ENCODE results near the gene TSC22D3. TPM values are rescaled to one million over a fixed set of nuclear protein-coding genes. Genes with fewer than 3 reads are reported as not detected.

TSC22D3 gene
- total RNA-seq, 4 donors from 2014 or later, result 101 to 786 (median 475) TPM

DNA sequence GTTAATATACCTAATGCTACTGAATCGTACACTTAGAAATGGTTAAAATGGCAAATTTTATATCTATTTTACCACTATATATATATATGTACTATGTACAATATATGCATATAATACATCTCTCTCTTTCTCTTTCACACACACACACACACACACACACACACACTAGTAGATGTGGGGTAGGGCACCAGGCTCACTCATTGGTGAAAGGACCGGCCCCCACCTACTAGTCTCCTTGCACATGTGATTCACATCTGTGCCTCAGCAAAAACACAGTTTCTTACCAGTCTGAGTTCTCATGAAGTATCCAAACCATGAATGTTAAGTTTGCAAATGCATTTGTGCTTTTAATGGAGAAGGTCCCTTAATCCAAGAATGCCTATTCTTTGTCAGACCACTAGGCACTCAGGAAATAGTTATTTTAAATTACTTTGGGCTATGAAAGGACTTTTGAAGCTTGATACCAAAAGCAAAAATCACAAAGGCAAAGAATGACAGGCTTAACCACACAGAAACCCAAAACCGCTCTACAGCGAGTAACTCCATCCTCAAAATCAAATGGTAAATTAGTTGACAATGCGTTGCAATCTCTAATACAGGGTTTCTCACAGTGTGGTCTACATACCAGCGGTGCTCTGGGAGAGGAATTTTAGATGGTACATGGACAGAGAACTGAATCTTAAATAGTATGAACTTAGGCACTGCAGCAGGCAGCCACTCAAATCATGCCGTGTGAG, 5.8 kb downstream of the TSC22D3 start:
- Histone ChIP-seq H3K9me3 (no peaks in the 10 kb centered on the region), H3K27me3 (no peaks in the 10 kb centered on the region), H3K27ac (no peak overlapping the region), H3K36me3 (no peaks in the 10 kb centered on the region), H3K4me1 (no peaks in the 10 kb centered on the region), H3K4me3 (no peak overlapping the region)
- intact Hi-C loops (cut with DNase I; ENCODE audit: low total_unique reads), result no loop called here
- no peak for TF ChIP-seq POLR2A (IDR thresholded peaks at IDR 0.05)
- TF ChIP-seq, protein P1, sequence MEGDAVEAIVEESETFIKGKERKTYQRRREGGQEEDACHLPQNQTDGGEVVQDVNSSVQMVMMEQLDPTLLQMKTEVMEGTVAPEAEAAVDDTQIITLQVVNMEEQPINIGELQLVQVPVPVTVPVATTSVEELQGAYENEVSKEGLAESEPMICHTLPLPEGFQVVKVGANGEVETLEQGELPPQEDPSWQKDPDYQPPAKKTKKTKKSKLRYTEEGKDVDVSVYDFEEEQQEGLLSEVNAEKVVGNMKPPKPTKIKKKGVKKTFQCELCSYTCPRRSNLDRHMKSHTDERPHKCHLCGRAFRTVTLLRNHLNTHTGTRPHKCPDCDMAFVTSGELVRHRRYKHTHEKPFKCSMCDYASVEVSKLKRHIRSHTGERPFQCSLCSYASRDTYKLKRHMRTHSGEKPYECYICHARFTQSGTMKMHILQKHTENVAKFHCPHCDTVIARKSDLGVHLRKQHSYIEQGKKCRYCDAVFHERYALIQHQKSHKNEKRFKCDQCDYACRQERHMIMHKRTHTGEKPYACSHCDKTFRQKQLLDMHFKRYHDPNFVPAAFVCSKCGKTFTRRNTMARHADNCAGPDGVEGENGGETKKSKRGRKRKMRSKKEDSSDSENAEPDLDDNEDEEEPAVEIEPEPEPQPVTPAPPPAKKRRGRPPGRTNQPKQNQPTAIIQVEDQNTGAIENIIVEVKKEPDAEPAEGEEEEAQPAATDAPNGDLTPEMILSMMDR (IDR thresholded peaks at IDR 0.05), result no peak
- no peak for DNase-seq

DNA sequence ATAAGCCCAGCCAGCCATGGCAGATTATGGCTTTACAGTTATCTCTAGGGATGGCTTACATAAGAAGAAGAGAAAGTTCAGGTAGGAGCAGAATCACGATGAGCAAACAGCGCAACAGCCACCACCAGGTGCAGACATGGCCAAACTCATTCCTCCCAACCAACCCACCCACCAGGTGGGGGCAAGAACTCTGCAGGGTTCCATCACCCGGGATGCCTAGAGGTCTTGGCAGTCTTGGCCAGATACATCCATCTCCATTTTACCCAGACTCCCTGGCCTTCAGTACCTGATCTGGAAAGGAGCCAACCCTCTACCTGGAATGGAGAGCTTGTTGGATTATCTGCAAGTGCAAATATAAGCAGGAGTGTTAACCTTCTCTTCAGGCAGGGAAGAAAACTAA, 7.5 kb downstream of the TSC22D3 start:
- DNase-seq, result no peak
- no peaks in the 10 kb centered on the region for H3K27me3 ChIP-seq
- H3K4me3 ChIP-seq, result no peak overlapping the region
- intact Hi-C loops (cut with DNase I; ENCODE audit: low total_unique reads), result no loop called here
- H3K9me3 ChIP-seq, result no peaks in the 10 kb centered on the region
- H3K36me3 ChIP-seq, result no peaks in the 10 kb centered on the region
- H3K27ac ChIP-seq, result no peak overlapping the region
- TF ChIP-seq, protein P1 (IDR thresholded peaks at IDR 0.05), result no peak
- no peak for TF ChIP-seq POLR2A (IDR thresholded peaks at IDR 0.05)
- H3K4me1 ChIP-seq, result no peaks in the 10 kb centered on the region

DNA sequence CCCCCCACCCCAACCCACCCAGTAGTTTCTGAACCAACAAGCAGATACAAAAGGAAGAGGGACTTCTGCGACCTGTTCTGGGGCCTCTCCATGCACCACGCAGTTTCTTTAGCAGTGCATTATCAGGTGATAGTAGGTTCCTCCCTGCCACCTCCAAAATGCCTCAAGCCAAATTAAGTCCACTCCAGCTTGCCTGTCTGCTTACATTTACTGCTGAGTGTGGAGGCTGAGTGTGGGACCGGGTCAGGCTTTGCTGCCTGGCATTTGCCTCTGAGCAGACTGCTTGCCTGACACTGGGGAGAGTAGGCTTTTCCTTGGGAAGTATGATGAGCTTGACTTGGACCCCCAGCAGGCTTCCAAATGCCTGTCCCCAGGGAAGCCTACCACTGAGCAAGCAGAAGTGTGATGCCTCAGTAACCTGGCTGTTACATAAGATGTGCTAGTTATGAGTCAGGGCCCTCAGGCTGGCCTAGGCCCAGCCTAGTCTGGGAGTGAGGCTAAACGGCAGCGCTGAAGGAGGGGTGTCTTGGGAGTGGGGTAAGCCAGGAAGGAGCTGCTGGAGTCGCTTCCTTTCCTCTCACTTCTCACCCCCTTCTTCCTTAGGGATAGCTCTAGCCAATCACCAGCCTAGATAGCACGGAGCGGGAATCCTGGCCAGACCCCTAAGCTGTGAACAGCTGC, 9.0 kb downstream of the TSC22D3 start:
- no peaks in the 10 kb centered on the region for H3K4me1 ChIP-seq
- peak; percentile 71 for DNase-seq
- no peak for TF ChIP-seq POLR2A (IDR thresholded peaks at IDR 0.05)
- TF ChIP-seq, protein P1 (IDR thresholded peaks at IDR 0.05), result no peak
- H3K27me3 ChIP-seq, result no peaks in the 10 kb centered on the region
- H3K36me3 ChIP-seq, result no peaks in the 10 kb centered on the region
- no peaks in the 10 kb centered on the region for H3K9me3 ChIP-seq
- intact Hi-C loops (cut with DNase I; ENCODE audit: low total_unique reads), result no loop called here
- peak overlapping the region; percentile 61 to 73 for H3K27ac ChIP-seq
- no peak overlapping the region for H3K4me3 ChIP-seq

DNA sequence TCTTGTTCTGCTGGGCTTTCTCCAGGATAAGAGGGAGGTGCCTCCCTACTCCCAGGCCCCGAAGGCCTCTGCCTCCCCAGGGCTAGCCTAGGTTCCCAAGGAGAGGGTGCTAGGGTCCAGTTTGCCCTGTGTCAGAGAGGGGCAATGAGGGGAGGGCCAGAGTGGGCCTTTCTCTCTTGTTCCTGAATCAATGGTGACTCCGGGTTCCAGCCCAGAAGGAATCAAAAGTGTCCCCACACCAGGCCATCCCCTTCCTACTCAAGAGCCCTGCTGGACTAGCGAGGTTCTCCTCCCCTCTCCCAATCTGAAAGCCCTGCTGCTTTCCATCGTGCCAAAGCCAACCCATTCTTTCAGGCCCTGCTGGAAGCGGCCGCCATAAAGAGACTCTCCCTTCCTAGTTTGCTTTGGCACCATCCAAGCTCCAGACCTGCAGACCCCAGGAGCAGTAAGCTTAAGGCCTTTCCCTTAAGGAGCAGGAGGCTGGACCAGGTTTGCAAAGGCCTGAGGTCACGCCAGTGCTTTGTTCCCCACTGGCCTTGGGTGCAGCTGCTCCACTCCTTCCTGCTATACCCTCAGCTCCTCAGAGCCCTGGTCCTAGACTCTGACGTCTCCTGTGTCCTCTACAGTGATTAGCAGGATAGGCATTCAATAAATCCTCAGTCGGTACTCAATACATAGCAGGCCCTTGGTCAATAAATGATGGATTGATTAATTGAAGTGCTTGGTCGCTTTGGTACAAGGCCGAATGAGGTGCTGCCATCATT, 10.6 kb downstream of the TSC22D3 start:
- no peaks in the 10 kb centered on the region for H3K4me1 ChIP-seq
- TF ChIP-seq, protein P1 (IDR thresholded peaks at IDR 0.05), result no peak
- TF ChIP-seq POLR2A (IDR thresholded peaks at IDR 0.05), result no peak
- DNase-seq, result no peak
- intact Hi-C loops (cut with DNase I; ENCODE audit: low total_unique reads), result no loop called here
- no peaks in the 10 kb centered on the region for H3K36me3 ChIP-seq
- no peaks in the 10 kb centered on the region for H3K27me3 ChIP-seq
- no peaks in the 10 kb centered on the region for H3K9me3 ChIP-seq
- no peak overlapping the region for H3K27ac ChIP-seq
- H3K4me3 ChIP-seq, result no peak overlapping the region

DNA sequence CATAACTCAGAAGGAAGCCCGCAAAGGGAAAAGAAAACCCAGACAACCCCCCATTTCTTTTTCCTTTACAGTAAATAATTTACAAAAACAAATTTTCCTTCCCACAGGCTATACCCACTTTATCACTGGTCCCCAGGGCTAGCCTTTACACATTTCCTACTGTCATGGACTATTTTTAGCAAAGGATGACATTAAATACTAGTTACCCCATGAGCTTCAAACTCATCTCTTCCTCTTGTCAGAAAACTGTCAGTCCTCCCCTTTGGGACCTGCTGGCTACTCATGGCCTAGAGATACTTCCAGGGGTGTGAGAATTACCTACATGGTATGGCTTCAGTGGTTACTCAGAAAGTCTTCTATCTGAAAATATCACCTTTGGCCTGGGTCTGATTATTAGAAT, 11.9 kb downstream of the TSC22D3 start:
- H3K27me3 ChIP-seq, result no peaks in the 10 kb centered on the region
- H3K27ac ChIP-seq, result no peak overlapping the region
- no peak for DNase-seq
- H3K36me3 ChIP-seq, result no peaks in the 10 kb centered on the region
- no peaks in the 10 kb centered on the region for H3K9me3 ChIP-seq
- H3K4me1 ChIP-seq, result no peaks in the 10 kb centered on the region
- no peak overlapping the region for H3K4me3 ChIP-seq
- TF ChIP-seq POLR2A (IDR thresholded peaks at IDR 0.05), result no peak
- TF ChIP-seq, protein P1 (IDR thresholded peaks at IDR 0.05), result no peak
- intact Hi-C loops (cut with DNase I; ENCODE audit: low total_unique reads), result no loop called here

Measured in uterus (tissue), 4 donors.